GM12878 (cell line): Measurements from ENCODE around the gene EGFR. TPM values are rescaled to one million over a fixed set of nuclear protein-coding genes. Genes with fewer than 3 reads are reported as not detected.

Experiments used
- ATAC-seq: fragments of 200-7000 bp; cut with Tn5 transposase; 3 replicates; pipeline ENCODE4 v1.9.1; 2020; ENCODE audit warnings: mild to moderate bottlenecking, moderate library complexity
- BruUV-seq: library from RNA; stranded (reverse); fragments of 400-500 nt; replicated peaks from 2 replicates; lab custom pipeline; 2021; lab: Mats Ljungman, UMichigan
- CTCF ChIA-PET: fragments of 300-600 bp; sonication (Branson Sonifier 250); formaldehyde crosslinking; extraction: SDS; loops from one replicate; lab custom pipeline; 2021; ENCODE audit warnings: inconsistent platforms; lab: Yijun Ruan, JAX
- POLR2A ChIA-PET: fragments of 350-600 bp; formaldehyde crosslinking; extraction: SDS; loops from one replicate; lab custom pipeline; 2021; ENCODE audit warnings: inconsistent platforms; lab: Charles Lee
- RAD21 ChIA-PET: fragments of 300-600 bp; sonication (Branson Sonifier 250); formaldehyde crosslinking; loops from one replicate; lab custom pipeline; 2023; ENCODE audit warnings: antibody characterized with exemption; ENCODE audit not compliant: unreplicated experiment; lab: Charles Lee
- SMC1A ChIA-PET: fragments of 300-600 bp; sonication (Branson Sonifier 250); formaldehyde crosslinking; loops from one replicate; lab custom pipeline; 2023; ENCODE audit not compliant: unreplicated experiment, uncharacterized antibody; lab: Charles Lee
- DNase-seq: peaks from one replicate; pipeline ENCODE4 v3.0.0-alpha.2; 2011; ENCODE audit warnings: low read depth, low spot score
- FAIRE-seq: peaks from 3 replicates; lab custom pipeline; 2011; peaks lifted over from hg19 to GRCh38; lab: Jason Lieb, UNC
- H2AFZ ChIP-seq: 2 replicates; pipeline ENCODE4 v1.6.0; 2011; ENCODE audit warnings: low read depth, low read length, control low read depth; ENCODE audit not compliant: control insufficient read depth
- H3K27ac ChIP-seq: 2 replicates; pipeline ENCODE4 v1.5.1; 2011; ENCODE audit warnings: control low read depth; ENCODE audit not compliant: control insufficient read depth, insufficient read depth
- H3K27me3 ChIP-seq, 2 experiments: replicated peaks in 1 of 2; 2 replicates each; pipeline versions ENCODE4 v1.6.0 to v1.6.1; 2011; ENCODE audit warnings: low read length in 1 of 2; ENCODE audit not compliant: control insufficient read depth in 2 of 2, insufficient read depth in 2 of 2
- H3K36me3 ChIP-seq, 2 experiments: 2 replicates each; pipeline ENCODE4 v1.5.1; 2011; ENCODE audit warnings: low read length in 1 of 2; ENCODE audit not compliant: control insufficient read depth in 2 of 2, insufficient read depth in 2 of 2
- H3K4me1 ChIP-seq: 2 replicates; pipeline ENCODE4 v1.6.1; 2011; ENCODE audit warnings: mild to moderate bottlenecking, low read length, moderate library complexity, mixed read lengths; ENCODE audit not compliant: control insufficient read depth, insufficient read depth
- H3K4me2 ChIP-seq: 2 replicates; pipeline ENCODE4 v1.6.0; 2011; ENCODE audit warnings: control low read depth; ENCODE audit not compliant: control insufficient read depth, insufficient read depth
- H3K4me3 ChIP-seq: fragments of 200-600 bp; sonication (generic); 2 replicates; pipeline ENCODE4 v1.5.1; 2016
- H3K79me2 ChIP-seq: 2 replicates; pipeline ENCODE4 v1.6.0; 2011; ENCODE audit warnings: low read length; ENCODE audit not compliant: control insufficient read depth, insufficient read depth
- H3K9ac ChIP-seq: 2 replicates; pipeline ENCODE4 v1.8.0; 2011; ENCODE audit warnings: low read length, control low read depth, mixed read lengths; ENCODE audit not compliant: control insufficient read depth, insufficient read depth
- H3K9me3 ChIP-seq: replicated peaks from 3 replicates; pipeline ENCODE4 v1.5.1; 2011; ENCODE audit warnings: mild to moderate bottlenecking, low read length; ENCODE audit not compliant: control insufficient read depth, insufficient read depth
- H4K20me1 ChIP-seq: 2 replicates; pipeline ENCODE4 v1.6.0; 2011; ENCODE audit not compliant: control insufficient read depth, insufficient read depth
- CHD4 ChIP-seq: fragments of 200-600 bp; sonication (generic); IDR thresholded peaks from 2 replicates; pipeline ENCODE4 v1.6.1; 2016; ENCODE audit warnings: mild to moderate bottlenecking
- CREM ChIP-seq: IDR thresholded peaks from 2 replicates; pipeline ENCODE4 v1.6.1; 2014; ENCODE audit warnings: antibody characterized with exemption, low read depth
- CUX1 ChIP-seq: IDR thresholded peaks from 2 replicates; pipeline ENCODE4 v1.6.1; 2012; ENCODE audit warnings: improper control_type of control experiment, low read depth, low read length; ENCODE audit not compliant: insufficient replicate concordance
- E4F1 ChIP-seq: fragments of 450-650 bp; IDR thresholded peaks from 2 replicates; pipeline ENCODE4 v1.6.1; 2018; ENCODE audit warnings: borderline replicate concordance, mild to moderate bottlenecking; ENCODE audit not compliant: partially characterized antibody
- HDAC6 ChIP-seq: fragments of 200-600 bp; sonication (generic); IDR thresholded peaks from one replicate; pipeline ENCODE4 v1.8.0; 2017; ENCODE audit warnings: antibody characterized with exemption; ENCODE audit not compliant: unreplicated experiment
- MEF2A ChIP-seq: IDR thresholded peaks from 2 replicates; pipeline ENCODE4 v1.6.1; 2011; ENCODE audit warnings: low read depth, mild to moderate bottlenecking, low read length, moderate library complexity; ENCODE audit not compliant: insufficient read depth
- MYB ChIP-seq: fragments of 150-350 bp; IDR thresholded peaks from 2 replicates; pipeline ENCODE4 v1.6.1; 2014; ENCODE audit warnings: mild to moderate bottlenecking, low read depth, low read length, borderline replicate concordance
- NBN ChIP-seq: fragments of 450-650 bp; IDR thresholded peaks from 2 replicates; pipeline ENCODE4 v1.6.1; 2016
- POU2F2 ChIP-seq: IDR thresholded peaks from 3 replicates; pipeline ENCODE4 v1.6.1; 2011; ENCODE audit warnings: low read depth, mild to moderate bottlenecking, low read length, borderline replicate concordance
- USF1 ChIP-seq: IDR thresholded peaks from 2 replicates; pipeline ENCODE4 v1.6.1; 2011; ENCODE audit warnings: borderline replicate concordance, low read depth, mild to moderate bottlenecking, moderate library complexity, mixed read lengths, low read length; ENCODE audit not compliant: insufficient read depth; ENCODE audit errors: extremely low read length
- ZBED1 ChIP-seq: IDR thresholded peaks from 2 replicates; pipeline ENCODE4 v1.6.1; 2016; ENCODE audit warnings: borderline replicate concordance
- ZNF217 ChIP-seq: fragments of 450-650 bp; IDR thresholded peaks from 2 replicates; pipeline ENCODE4 v1.6.1; 2017; ENCODE audit warnings: antibody characterized with exemption, mild to moderate bottlenecking
- WGBS: methylation state at CpG from one replicate; pipeline ENCODE4 v1.1.6; 2016; ENCODE audit warnings: low lambda C conversion rate; ENCODE audit not compliant: insufficient replicate concordance, insufficient coverage; ENCODE audit errors: missing lambda C conversion rate; 5-methylcytosine and 5-hydroxymethylcytosine counted together
- in situ Hi-C: fragments of 300-500 bp; cut with MboI; formaldehyde crosslinking; loops from 9 replicates; pipeline ENCODE4 v1.14.3; 2018; ENCODE audit warnings: mixed read lengths
- intact Hi-C: fragments of 100-400 bp; cut with micrococcal nuclease; formaldehyde crosslinking; loops from one replicate; pipeline ENCODE4 v1.14.2; 2022; ENCODE audit not compliant: unreplicated experiment
- polyA plus RNA-seq, 11 experiments: library from polyadenylated mRNA; depleted of rRNA in 4 of 11; unstranded in 6 of 11; stranded (reverse) in 5 of 11; fragments of >200 nt; fragmentation: Nextera tagmentation in 4 of 11; fragmentation: Illumina TruSeq in 1 of 11; extraction: Ambion mirVana in 4 of 11; extraction: Trizol in 1 of 11; gene quantifications; 1 replicate in 1 of 11; 2 replicates in 10 of 11; pipeline versions ENCODE4 v1.2.1 to v1.2.3, GENCODE V29; 2011 to 2016; ENCODE audit warnings: inconsistent platforms in 2 of 11, missing spikeins in 2 of 11, low read depth in 1 of 11
- total RNA-seq, 4 experiments: library from RNA; depleted of rRNA in 3 of 4; stranded (reverse); fragments of >200 nt in 3 of 4; fragmentation: Illumina TruSeq in 1 of 4; extraction: Trizol in 1 of 4; gene quantifications; 2 replicates each; pipeline versions ENCODE4 v1.2.1 to v1.2.3, GENCODE V29; 2013 to 2021

EGFR gene
- total and polyA plus RNA-seq, 10 of the 15 experiments (the other 5 are each of a cell fraction or from before 2014, with no cell fraction given): 0.01 to 0.31 TPM; not detected in 8

GRCh38 chr7:55127135-55127551 lies 108.3 kb downstream of the EGFR start:
- H3K36me3 ChIP-seq: no peaks in the 10 kb centered on the region
- H3K4me1 ChIP-seq: peaks cover 3% of the 10 kb centered on the region; the same call in 1 of the 2 replicates
- no peaks in the 10 kb centered on the region for H3K9me3 ChIP-seq
- no peak for ATAC-seq
- CTCF ChIA-PET: interaction anchor here (1.1 to 1.4 kb wide), 2 partner anchors 37 to 66 kb away, joined by 3 to 4 read pairs; no protein-coding TSS in a partner anchor
- POLR2A ChIA-PET: no interaction called here
- no peak overlapping the region for H3K9ac ChIP-seq
- intact Hi-C loops: no loop called here
- no peak overlapping the region for H2AFZ ChIP-seq
- no peak overlapping the region for H3K4me2 ChIP-seq
- WGBS: 89% methylated on average over 3 of the region's 3 CpGs
- BruUV-seq: no TSS peak
- no peak overlapping the region for H3K4me3 ChIP-seq
- H4K20me1 ChIP-seq: no peaks in the 10 kb centered on the region
- SMC1A ChIA-PET: interaction anchor here (1.1 kb wide), 1 partner anchor 13 kb away, joined by 3 read pairs; no protein-coding TSS in a partner anchor
- no peak for TF ChIP-seq ZBED1
- TF ChIP-seq MYB: no peak
- no peak for TF ChIP-seq POU2F2
- no peak for TF ChIP-seq CUX1
- no peak for TF ChIP-seq NBN
- TF ChIP-seq HDAC6: no peak
- TF ChIP-seq E4F1: no peak
- TF ChIP-seq CREM: no peak
- no peak for TF ChIP-seq ZNF217
- no peak for TF ChIP-seq MEF2A
- no peak for TF ChIP-seq CHD4
- no peak for TF ChIP-seq USF1
- in situ Hi-C loops: no loop called here
- no peak for FAIRE-seq
- RAD21 ChIA-PET: interaction anchor here (1.1 kb wide), 1 partner anchor 128 kb away, joined by 3 read pairs; no protein-coding TSS in a partner anchor
- no peak for DNase-seq
- H3K27ac ChIP-seq: no peak overlapping the region
- peaks cover 0 to 3% of the 10 kb centered on the region in 2 experiments; a peak in 2 of 4 replicates for H3K27me3 ChIP-seq
- H3K79me2 ChIP-seq: no peaks in the 10 kb centered on the region
